Ramos (cell line): ENCODE data around the gene SYNGR3.
"Not testable (repeated sequence)": the region's sequence is repeated elsewhere in the genome, so short reads cannot be mapped to it uniquely, and the experiment has no call there.

Experiments
- in situ Hi-C: fragments of 300-500 bp; cut with MboI; formaldehyde crosslinking; loops from one replicate; pipeline ENCODE4 v1.14.3; 2022; ENCODE audit warnings: low sequenced_read_pairs; ENCODE audit not compliant: unreplicated experiment

Gene SYNGR3

DNA sequence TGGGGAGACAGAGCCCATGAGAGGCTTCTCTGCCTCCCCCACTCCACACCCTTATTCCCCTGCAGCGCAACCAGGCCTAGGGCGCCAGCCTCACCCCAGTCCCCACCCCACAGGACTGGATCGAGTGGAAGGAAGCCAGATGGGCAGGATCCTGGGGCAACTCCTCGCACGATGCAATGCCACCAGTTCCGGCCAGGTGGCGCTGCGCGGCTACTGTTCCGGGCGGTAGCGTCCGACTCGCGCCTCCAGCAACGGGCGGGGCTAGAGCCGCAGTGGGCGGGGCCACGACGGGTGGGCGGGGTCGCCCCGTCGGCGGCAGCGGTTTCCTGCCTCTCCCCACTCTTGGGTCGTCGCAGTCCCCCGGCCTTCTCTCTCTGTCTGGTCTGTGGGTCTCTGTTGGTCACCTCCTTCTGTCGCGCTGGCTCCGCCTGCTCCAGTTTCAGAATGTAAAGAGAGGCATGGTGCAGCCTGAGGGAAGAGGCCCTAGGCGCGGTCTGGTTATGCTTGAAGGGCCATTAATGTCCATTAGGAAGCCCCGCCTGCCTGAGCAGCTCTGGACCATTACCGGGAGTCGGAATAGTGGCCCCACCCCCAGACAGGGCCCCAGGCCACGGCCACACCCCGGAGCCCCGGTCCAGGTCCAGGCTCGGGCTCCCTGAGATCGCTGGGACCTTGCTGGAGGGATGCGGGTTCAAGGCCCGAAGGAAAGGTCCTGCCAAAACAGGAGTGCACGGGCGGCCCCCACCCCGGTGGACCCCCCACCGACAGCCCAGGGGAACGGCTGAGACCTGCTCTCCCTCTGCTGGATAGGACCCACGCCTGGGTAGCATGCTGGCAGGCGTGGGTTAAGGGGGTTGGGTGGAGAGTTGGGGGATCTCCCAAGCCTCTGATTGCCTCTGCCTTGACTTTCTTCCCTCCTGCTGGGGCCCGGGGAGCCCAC lies 33.6 kb downstream of the SYNGR3 start:
- in situ Hi-C loops, result loop anchor here (5.0 to 25.0 kb wide), 2 partner anchors 124 to 489 kb away; partner anchors contain the start of genes AMDHD2, ATP6V0C and RAB26

DNA sequence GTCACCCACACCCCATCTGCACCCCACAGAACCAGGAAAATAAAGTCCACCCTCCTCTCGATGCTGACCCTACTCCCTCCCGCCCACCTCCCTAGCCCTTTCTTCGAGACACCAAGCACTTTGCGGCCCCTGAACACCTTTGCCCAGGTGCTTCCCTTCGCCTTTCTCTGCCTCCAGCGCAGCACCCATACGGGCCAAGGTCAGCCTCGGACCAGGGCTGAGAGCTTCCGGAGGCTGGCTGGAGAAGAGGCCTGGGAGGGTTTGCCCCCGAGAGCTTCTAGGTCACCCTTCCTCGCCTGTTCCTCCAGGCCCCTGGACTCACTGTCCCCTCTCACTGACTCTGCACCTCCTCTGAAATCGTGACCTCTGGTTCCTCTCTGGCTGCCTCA lies 34.3 kb downstream of the SYNGR3 start:
- in situ Hi-C loops, result loop anchor here (5.0 to 25.0 kb wide), 2 partner anchors 123 to 488 kb away; partner anchors contain the start of genes AMDHD2, ATP6V0C and RAB26

GRCh38 chr16:2025251-2025650 lies 35.5 kb downstream of the SYNGR3 start:
- in situ Hi-C loops, result no loop called here

DNA sequence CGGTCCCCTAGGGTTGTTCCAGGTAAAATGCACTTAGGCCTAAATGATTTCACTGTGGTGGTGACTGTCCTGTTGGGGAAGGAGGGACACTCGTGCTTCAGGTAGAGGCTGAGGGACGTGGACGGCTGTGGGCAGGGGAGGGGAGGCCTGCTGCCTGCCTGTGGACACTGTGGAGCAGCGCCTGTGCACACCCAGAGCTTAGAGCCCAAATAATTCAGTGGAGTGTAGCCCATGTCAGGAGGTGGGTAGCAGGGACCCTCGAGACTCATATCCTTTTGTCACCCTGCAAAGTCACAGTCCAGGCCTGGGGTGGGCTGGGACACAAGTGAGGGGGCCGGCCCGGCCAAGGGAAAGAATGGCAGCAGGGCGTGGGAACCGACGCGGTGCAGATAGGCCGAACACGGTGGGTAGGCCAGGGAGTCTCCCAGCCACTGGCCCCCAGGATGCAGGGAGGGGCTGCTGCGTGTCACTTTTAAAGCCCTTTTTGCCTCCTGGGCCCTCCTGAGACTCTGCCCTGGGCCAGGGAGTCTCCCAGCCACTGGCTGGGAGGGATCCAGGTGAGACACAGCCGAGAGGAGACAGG lies 36.2 kb downstream of the SYNGR3 start:
- in situ Hi-C loops, result no loop called here

DNA sequence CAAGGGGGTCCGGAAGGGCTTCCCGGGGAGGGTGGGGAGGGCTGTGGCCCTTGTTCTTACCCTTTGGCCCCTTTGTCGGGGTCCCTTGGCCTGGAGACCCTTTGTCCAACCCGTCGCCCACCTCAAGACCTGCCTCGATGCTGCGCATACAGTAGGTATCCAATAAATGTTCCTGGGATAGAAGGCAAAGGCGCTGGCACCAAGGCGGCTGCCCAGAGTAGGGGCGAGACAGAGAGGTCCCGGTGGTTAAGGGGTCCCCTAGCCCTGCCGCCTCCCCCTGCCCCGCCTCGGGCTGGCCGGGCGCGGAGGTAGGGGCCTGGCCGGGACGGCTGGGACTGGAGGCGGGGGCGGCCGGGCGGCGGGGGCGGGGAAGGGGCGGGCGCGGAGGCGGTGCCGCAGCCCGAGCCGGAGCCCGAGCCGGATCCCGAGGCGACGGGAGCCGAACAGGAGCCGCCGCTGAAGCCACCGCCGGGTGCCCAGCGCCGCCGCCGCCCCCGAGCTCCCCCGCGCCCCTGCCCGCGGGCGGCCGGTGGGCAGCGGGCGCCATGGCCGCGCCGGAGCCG lies 36.8 kb downstream of the SYNGR3 start, which contains the start of gene NHERF2:
Gene NHERF2, plus strand, starts transcription at position 442 of the 563 bp plus-strand sequence. Its CDS starts 104 bp downstream, at position 546.
- in situ Hi-C loops, result no loop called here

DNA sequence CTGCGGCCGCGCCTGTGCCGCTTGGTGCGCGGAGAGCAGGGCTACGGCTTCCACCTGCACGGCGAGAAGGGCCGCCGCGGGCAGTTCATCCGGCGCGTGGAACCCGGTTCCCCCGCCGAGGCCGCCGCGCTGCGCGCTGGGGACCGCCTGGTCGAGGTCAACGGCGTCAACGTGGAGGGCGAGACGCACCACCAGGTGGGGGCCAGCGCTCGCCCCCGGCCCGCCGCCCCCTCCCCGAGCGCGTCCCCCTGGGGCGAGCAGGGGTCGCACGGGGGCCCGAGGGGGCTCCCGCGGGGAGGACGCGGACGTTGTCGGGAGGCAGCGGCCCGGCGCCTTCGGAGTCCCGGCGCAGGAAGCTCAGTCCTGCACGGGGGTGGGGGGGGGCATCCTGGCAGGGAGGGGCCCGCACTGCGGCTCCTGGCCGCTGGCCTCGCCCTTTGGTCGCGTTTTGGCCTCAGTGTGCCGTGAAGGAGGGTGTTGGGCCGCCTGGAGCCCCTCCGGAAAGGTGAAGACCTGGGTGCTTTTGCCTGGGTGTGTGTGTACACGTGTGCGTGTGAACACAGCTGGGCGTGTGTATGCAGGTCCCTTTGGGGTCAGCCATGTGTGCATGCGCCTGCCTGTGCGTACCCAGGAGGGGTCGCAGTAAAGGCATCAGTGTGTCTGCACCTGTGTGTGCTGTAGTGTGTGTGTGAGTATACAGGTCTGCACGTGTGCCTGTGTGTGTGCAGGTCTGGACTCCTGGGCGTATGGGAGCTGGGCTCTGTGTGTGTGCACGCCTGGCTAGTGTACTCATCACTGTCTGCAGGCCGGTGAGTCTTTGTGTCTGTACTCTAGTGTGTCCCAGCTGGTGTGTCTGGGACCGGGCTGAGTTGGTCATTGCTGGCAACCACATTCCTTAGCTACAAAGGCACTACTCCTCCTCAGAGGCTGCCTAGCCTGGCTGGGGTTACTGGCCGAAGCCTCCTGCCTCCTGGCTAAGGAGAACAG lies 37.5 kb downstream of the SYNGR3 start:
- in situ Hi-C loops, result no loop called here

DNA sequence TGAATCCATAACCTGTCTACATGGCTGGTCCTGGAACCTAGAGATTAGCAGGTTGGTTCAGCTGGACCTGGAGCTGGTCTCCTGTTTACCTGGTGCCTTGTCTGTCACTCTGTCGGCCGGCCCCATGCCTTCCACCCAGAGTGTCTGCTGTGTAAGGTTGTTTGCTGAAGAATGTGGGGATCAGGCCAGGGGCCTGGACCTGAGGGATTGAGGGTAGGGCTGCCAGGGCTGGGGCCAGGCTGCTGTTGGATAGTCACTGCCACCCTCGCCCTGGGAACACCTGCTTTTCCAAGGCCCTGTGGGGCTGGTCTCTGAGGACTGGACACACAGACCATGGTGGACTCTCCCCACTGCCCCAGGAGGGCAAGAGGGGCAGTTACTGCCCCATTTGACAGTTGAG lies 38.4 kb downstream of the SYNGR3 start:
- in situ Hi-C loops, result no loop called here

GRCh38 chr16:2028620-2029220 lies 39.0 kb downstream of the SYNGR3 start:
- in situ Hi-C loops, result no loop called here

- in situ Hi-C loops, result no loop called here
Observed at GRCh38 chr16:2029350-2029749, 39.6 kb downstream of the SYNGR3 start.

- in situ Hi-C loops, result no loop called here
Observed at GRCh38 chr16:2030036-2030435, 40.3 kb downstream of the SYNGR3 start.

- in situ Hi-C loops, result no loop called here
Observed at GRCh38 chr16:2031081-2031577, 41.4 kb downstream of the SYNGR3 start.

DNA sequence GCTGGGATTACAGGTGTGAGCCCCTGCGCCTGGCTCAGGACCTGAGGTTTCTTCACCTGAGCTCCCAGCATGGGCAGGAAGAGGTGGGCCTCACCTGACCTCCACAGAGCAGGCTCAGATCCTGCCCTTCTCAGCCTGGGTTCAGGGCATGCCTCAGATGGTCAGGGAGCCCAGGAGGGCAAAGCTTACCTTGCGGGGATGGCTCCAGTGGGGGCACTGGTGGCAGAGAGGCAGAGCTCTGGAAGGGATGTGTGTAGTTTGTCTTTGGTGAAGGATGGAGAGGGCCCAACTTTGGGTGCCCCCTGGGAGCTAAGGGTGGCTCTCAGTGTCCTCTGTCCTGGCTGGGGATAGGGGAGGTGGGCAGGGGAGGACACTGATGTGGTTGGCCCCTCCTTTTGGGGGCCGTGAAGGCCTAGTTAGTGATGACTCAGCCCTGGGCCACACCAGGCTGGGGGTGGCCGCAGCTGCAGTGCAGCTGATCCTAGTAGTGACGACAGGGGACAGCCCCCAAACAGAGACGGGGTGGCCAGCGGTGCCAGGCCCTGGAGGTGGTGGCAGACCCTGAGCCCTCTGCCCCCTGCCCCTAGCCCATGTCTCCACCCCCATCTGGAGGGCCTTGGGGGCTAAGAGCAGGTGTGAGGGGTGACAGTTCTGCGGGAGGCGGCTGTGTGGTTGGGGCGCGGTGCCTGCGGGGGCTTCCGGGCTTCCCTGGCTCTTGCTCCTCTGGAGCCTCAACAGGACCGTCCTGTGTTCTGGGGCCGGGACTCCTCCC lies 42.7 kb downstream of the SYNGR3 start:
- in situ Hi-C loops, result no loop called here

- in situ Hi-C loops, result no loop called here
Observed at GRCh38 chr16:2033057-2033908, 43.5 kb downstream of the SYNGR3 start.

- in situ Hi-C loops, result not testable (repeated sequence)
Observed at GRCh38 chr16:2033909-2034695, 44.3 kb downstream of the SYNGR3 start.

DNA sequence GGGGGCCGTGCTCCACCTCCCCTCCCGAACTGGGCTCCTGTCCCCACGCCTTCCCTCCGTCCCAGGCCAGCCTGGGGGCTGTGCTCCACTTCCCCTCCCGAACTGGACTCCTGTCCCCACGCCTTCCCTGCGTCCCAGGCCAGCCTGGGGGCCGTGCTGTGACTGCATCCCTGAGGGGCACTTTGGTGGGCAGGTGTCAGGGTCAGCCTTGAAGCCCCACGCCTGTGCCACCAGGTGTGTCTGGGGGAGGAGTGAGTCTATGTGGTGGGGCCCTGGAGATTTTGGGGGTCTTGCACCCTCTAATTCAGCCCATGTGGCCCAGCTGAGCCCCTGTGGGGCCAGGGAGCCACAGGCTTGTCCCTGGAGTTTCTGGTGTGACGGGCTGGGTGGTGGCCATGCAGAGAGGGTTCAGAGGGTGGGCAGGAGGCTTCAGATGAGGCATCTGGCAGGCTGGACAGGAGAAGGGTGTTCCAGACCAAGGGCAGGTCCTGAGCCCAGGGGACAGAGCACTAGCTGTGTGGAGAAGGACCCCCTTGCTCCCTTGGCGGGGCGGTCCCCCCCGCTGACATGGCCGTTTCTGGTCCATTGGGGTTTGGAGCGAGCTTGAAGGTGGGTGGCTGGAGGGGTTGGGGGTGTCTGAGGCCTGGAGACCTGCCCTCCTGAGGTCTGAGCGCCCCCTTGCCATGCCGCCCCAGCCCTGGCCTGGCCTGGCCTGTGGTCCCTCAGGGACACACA lies 45.1 kb downstream of the SYNGR3 start:
- in situ Hi-C loops, result no loop called here
